MCF 10A (cell line): Measurements from ENCODE around the gene GCDH. TPM values are rescaled to one million over a fixed set of nuclear protein-coding genes. Genes with fewer than 3 reads are reported as not detected.

ENCODE experiments used
- BruUV-seq: library from RNA; stranded (reverse); fragments of 400-500 nt; replicated peaks from 2 replicates; lab custom pipeline; 2021; lab: Mats Ljungman, UMichigan
- CTCF ChIA-PET: fragments of 300-600 bp; sonication (Branson Sonifier 250); formaldehyde crosslinking; extraction: SDS; loops from one replicate; lab custom pipeline; 2021; ENCODE audit warnings: antibody characterized with exemption, inconsistent platforms; lab: Yijun Ruan, JAX
- POLR2A ChIA-PET: fragments of 300-600, 350-650 bp; sonication (Branson Sonifier 250); formaldehyde crosslinking; extraction: SDS; loops from one replicate; lab custom pipeline; 2020; ENCODE audit warnings: antibody characterized with exemption, inconsistent platforms; lab: Yijun Ruan, JAX
- DNase-seq: peaks from one replicate; pipeline ENCODE4 v3.0.0-alpha.2; 2018; ENCODE audit not compliant: unreplicated experiment
- H3K27ac Mint-ChIP-seq: one replicate; pipeline ENCODE4 v1.8.0; 2022; ENCODE audit warnings: mild to moderate bottlenecking, low read depth, mixed read lengths; ENCODE audit not compliant: unreplicated experiment
- H3K27me3 Mint-ChIP-seq: one replicate; pipeline ENCODE4 v1.8.0; 2022; ENCODE audit warnings: mixed read lengths; ENCODE audit not compliant: insufficient read depth, unreplicated experiment
- H3K36me3 Mint-ChIP-seq: one replicate; pipeline ENCODE4 v1.8.0; 2022; ENCODE audit warnings: mild to moderate bottlenecking, moderate library complexity, mixed read lengths; ENCODE audit not compliant: insufficient read depth, unreplicated experiment
- H3K4me1 Mint-ChIP-seq: one replicate; pipeline ENCODE4 v1.8.0; 2022; ENCODE audit warnings: mixed read lengths; ENCODE audit not compliant: insufficient read depth, unreplicated experiment
- H3K4me3 Mint-ChIP-seq: one replicate; pipeline ENCODE4 v1.8.0; 2022; ENCODE audit warnings: mild to moderate bottlenecking, moderate library complexity, mixed read lengths; ENCODE audit not compliant: unreplicated experiment
- H3K9me3 Mint-ChIP-seq: one replicate; pipeline ENCODE4 v1.8.0; 2022; ENCODE audit warnings: mixed read lengths; ENCODE audit not compliant: unreplicated experiment
- intact Hi-C: fragments of 100-400 bp; cut with micrococcal nuclease; formaldehyde crosslinking; loops from 2 replicates; pipeline ENCODE4 v1.14.1; 2022
- total RNA-seq: library from RNA; stranded (reverse); gene quantifications from 2 replicates; pipeline ENCODE4 v1.2.3, GENCODE V29; 2022
- TF ChIP-seq, protein P1 (sequence below): fragments of 200-600 bp; IDR thresholded peaks from one replicate; pipeline ENCODE4 v1.8.0; 2022; ENCODE audit warnings: antibody characterized with exemption, mild to moderate bottlenecking; ENCODE audit not compliant: unreplicated experiment

The GCDH gene
- total RNA-seq, 1 experiment from 2014 or later: 38.0 TPM

DNA sequence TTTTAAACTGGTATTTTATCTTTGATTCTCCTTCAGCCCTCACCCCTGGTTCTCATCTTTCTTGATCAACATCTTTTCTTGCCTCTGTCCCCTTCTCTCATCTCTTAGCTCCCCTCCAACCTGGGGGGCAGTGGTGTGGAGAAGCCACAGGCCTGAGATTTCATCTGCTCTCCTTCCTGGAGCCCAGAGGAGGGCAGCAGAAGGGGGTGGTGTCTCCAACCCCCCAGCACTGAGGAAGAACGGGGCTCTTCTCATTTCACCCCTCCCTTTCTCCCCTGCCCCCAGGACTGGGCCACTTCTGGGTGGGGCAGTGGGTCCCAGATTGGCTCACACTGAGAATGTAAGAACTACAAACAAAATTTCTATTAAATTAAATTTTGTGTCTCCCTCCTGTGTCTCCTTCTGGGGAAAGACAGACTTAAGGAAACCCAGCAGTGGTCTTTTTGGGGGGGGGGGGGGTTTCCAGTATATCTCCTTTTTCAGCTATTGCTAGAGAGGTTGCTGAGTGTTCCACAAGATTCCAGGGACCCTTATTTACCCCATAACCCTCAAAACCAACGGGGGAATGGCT lies 53.2 kb downstream of the GCDH start:
- peaks cover 21% of the 10 kb centered on the region for H3K4me1 Mint-ChIP-seq
- peaks cover 88% of the 10 kb centered on the region for H3K36me3 Mint-ChIP-seq
- H3K27ac Mint-ChIP-seq: no peak overlapping the region
- TF ChIP-seq, protein P1, sequence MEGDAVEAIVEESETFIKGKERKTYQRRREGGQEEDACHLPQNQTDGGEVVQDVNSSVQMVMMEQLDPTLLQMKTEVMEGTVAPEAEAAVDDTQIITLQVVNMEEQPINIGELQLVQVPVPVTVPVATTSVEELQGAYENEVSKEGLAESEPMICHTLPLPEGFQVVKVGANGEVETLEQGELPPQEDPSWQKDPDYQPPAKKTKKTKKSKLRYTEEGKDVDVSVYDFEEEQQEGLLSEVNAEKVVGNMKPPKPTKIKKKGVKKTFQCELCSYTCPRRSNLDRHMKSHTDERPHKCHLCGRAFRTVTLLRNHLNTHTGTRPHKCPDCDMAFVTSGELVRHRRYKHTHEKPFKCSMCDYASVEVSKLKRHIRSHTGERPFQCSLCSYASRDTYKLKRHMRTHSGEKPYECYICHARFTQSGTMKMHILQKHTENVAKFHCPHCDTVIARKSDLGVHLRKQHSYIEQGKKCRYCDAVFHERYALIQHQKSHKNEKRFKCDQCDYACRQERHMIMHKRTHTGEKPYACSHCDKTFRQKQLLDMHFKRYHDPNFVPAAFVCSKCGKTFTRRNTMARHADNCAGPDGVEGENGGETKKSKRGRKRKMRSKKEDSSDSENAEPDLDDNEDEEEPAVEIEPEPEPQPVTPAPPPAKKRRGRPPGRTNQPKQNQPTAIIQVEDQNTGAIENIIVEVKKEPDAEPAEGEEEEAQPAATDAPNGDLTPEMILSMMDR: no peak
- no peak for DNase-seq
- no peak overlapping the region for H3K4me3 Mint-ChIP-seq
- CTCF ChIA-PET: no interaction called here
- H3K27me3 Mint-ChIP-seq: no peaks in the 10 kb centered on the region
- POLR2A ChIA-PET: no interaction called here
- intact Hi-C loops: no loop called here
- no TSS peak for BruUV-seq
- H3K9me3 Mint-ChIP-seq: no peaks in the 10 kb centered on the region

DNA sequence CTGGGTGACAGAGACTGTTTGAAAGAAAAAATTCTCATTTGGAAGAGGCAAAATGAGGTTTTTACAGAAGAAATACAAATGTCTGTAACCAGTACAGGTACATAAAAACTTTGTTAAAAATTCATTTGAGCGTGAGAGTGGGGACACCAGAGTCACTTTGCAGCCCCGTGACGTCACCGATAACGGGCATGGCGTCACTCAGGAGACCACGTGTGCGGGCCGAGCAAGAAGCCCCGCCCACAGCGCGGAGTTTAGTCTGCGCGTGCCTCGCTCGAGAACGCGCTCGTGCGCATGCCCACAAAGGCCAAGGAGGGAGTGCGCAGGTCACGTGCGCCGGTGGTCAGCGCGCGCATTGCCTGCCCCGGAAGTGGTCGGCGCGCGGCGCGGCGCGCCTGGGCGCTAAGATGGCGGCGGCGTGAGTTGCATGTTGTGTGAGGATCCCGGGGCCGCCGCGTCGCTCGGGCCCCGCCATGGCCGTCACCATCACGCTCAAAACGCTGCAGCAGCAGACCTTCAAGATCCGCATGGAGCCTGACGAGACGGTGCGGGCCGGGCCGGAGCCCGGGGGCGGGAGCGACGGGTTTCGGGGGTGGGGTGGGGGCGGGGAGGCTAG lies 54.6 kb downstream of the GCDH start, which contains the start of gene RAD23A:
Gene RAD23A (plus strand): TSS at position 384 of the 613 bp plus-strand sequence. CDS start 87 bp downstream, at position 471.
- peaks cover 88% of the 10 kb centered on the region for H3K36me3 Mint-ChIP-seq
- TF ChIP-seq, protein P1: no peak
- CTCF ChIA-PET: interaction anchor here (0.6 to 0.9 kb wide), 3 partner anchors 20 to 1507 kb away, joined by 3 to 8 read pairs (median 3); no protein-coding TSS in a partner anchor
- H3K27ac Mint-ChIP-seq: peak within 1 kb of the TSS; percentile 94
- intact Hi-C loops: no loop called here
- BruUV-seq: no TSS peak
- peaks cover 15% of the 10 kb centered on the region for H3K4me1 Mint-ChIP-seq
- POLR2A ChIA-PET: interaction anchor here (0.9 to 1.8 kb wide), 7 partner anchors 8 to 207 kb away, joined by 3 to 51 read pairs (median 6); partner anchors contain the start of genes FARSA, GADD45GIP1 and GCDH
- H3K9me3 Mint-ChIP-seq: no peaks in the 10 kb centered on the region
- peak; percentile 99 for DNase-seq
- peak within 1 kb of the TSS; percentile 84 for H3K4me3 Mint-ChIP-seq
- no peaks in the 10 kb centered on the region for H3K27me3 Mint-ChIP-seq

DNA sequence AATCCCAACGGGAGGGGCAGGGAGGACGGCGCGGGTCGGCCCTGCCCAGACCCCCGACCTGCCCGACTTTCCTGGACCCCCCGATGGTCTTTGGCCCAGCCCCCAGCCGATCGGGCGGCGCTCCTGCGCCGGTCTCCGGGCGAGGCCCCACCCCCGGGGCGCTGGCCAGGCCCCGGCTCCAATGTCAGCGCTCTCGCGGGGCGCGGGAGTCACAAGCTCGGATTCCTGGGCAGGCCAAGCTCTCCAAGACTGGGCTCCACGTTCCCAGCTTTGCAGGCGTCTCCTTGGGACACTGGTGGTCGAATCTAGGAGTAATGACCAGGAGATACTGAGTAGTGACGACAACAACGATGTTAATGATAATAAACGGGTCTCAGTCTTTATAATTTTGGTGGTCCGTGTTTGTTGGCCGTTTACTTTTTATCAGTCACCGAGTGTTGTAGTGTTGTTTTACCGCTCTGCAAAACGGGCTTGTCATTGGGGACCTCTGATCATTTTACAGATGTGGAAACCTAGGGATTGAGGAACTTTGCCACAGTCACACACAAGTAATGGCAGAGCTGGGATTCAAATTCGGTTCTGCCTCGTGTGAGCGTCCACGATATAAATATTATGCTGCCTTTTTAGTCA lies 55.2 kb downstream of the GCDH start:
- CTCF ChIA-PET: interaction anchor here (0.6 to 0.9 kb wide), 2 partner anchors 19 to 1506 kb away, joined by 3 to 8 read pairs; no protein-coding TSS in a partner anchor
- TF ChIP-seq, protein P1: no peak
- intact Hi-C loops: no loop called here
- BruUV-seq: no TSS peak
- Mint-ChIP-seq H3K9me3 (no peaks in the 10 kb centered on the region), H3K4me1 (peaks cover 13% of the 10 kb centered on the region), H3K27ac (peak overlapping the region; percentile 94), H3K36me3 (peaks cover 88% of the 10 kb centered on the region), H3K4me3 (peak overlapping the region; percentile 84), H3K27me3 (no peaks in the 10 kb centered on the region)
- DNase-seq: peak; percentile 80
- POLR2A ChIA-PET: interaction anchor here (0.6 to 1.8 kb wide), 12 partner anchors 8 to 901 kb away, joined by 3 to 51 read pairs (median 4); partner anchors contain the start of genes FARSA, GADD45GIP1, GCDH and IER2
